Measurements from ENCODE around the gene LRIG1.

DNA sequence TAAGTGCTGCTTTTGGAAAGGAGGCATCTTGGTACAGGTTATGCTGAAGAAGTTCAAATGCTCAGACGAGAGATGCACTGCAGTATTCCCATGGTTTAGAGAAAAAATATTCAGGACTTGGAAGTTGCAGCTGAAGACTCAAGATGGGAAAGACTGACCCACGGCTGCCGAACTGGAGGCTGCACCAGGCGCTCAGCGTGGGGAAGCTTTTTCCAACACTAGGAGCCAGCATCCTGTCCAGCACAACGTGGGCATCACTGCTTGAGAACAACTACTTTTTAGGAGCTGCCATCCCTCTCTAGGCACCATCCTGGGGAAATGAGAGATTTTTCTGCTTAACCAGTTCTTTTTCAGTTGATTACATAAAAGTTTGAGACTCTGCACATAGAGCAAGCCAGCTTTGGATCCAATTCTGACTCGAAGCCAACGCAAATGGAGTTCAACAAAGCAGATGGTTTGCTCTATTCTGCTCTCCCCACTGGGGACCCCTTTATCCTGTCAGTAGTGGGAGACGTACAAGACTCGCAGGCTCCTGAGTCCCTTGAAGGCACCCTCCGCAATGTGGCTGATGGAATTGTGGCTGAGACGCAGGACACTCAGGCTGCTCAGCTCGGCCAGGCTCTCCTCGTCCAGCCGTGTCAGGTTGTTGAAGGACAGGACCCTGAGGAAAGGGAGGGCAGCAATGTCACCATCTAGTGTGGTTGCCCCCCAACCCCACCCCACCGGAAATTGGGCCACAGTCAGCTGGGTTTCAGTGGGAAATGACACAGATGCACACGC lies 93.8 kb downstream of the LRIG1 start:
- TF ChIP-seq CSDC2 (CRISPR knock-in tag; IDR thresholded peaks at IDR 0.05) (no peak), ZFP30 (CRISPR knock-in tag; IDR thresholded peaks at IDR 0.05) (no peak), ZNF70 (CRISPR knock-in tag; IDR thresholded peaks at IDR 0.05) (no peak), ZNF565 (CRISPR knock-in tag; conservative IDR thresholded peaks at IDR 0.05; ENCODE audit: low read depth) (no peak), ZNF8 (CRISPR knock-in tag; IDR thresholded peaks at IDR 0.05) (no peak), ISL1 (CRISPR knock-in tag; IDR thresholded peaks at IDR 0.05) (no peak)
- TF ChIP-seq, protein P1, sequence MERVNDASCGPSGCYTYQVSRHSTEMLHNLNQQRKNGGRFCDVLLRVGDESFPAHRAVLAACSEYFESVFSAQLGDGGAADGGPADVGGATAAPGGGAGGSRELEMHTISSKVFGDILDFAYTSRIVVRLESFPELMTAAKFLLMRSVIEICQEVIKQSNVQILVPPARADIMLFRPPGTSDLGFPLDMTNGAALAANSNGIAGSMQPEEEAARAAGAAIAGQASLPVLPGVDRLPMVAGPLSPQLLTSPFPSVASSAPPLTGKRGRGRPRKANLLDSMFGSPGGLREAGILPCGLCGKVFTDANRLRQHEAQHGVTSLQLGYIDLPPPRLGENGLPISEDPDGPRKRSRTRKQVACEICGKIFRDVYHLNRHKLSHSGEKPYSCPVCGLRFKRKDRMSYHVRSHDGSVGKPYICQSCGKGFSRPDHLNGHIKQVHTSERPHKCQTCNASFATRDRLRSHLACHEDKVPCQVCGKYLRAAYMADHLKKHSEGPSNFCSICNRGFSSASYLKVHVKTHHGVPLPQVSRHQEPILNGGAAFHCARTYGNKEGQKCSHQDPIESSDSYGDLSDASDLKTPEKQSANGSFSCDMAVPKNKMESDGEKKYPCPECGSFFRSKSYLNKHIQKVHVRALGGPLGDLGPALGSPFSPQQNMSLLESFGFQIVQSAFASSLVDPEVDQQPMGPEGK (CRISPR knock-in tag; IDR thresholded peaks at IDR 0.05; ENCODE audit: borderline replicate concordance): no peak
- TF ChIP-seq, protein P2, sequence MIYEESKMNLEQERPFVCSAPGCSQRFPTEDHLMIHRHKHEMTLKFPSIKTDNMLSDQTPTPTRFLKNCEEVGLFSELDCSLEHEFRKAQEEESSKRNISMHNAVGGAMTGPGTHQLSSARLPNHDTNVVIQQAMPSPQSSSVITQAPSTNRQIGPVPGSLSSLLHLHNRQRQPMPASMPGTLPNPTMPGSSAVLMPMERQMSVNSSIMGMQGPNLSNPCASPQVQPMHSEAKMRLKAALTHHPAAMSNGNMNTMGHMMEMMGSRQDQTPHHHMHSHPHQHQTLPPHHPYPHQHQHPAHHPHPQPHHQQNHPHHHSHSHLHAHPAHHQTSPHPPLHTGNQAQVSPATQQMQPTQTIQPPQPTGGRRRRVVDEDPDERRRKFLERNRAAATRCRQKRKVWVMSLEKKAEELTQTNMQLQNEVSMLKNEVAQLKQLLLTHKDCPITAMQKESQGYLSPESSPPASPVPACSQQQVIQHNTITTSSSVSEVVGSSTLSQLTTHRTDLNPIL (CRISPR knock-in tag; IDR thresholded peaks at IDR 0.05; ENCODE audit: low read depth): no peak
- TF ChIP-seq, protein P3, sequence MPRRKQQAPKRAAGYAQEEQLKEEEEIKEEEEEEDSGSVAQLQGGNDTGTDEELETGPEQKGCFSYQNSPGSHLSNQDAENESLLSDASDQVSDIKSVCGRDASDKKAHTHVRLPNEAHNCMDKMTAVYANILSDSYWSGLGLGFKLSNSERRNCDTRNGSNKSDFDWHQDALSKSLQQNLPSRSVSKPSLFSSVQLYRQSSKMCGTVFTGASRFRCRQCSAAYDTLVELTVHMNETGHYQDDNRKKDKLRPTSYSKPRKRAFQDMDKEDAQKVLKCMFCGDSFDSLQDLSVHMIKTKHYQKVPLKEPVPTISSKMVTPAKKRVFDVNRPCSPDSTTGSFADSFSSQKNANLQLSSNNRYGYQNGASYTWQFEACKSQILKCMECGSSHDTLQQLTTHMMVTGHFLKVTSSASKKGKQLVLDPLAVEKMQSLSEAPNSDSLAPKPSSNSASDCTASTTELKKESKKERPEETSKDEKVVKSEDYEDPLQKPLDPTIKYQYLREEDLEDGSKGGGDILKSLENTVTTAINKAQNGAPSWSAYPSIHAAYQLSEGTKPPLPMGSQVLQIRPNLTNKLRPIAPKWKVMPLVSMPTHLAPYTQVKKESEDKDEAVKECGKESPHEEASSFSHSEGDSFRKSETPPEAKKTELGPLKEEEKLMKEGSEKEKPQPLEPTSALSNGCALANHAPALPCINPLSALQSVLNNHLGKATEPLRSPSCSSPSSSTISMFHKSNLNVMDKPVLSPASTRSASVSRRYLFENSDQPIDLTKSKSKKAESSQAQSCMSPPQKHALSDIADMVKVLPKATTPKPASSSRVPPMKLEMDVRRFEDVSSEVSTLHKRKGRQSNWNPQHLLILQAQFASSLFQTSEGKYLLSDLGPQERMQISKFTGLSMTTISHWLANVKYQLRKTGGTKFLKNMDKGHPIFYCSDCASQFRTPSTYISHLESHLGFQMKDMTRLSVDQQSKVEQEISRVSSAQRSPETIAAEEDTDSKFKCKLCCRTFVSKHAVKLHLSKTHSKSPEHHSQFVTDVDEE (CRISPR knock-in tag; IDR thresholded peaks at IDR 0.05): no peak
